DLD1 (cell line): ENCODE data around the gene PGAP3.
"Not testable (repeated sequence)": the region's sequence is repeated elsewhere in the genome, so short reads cannot be mapped to it uniquely, and the experiment has no call there.

ENCODE experiments used
- in situ Hi-C: cut with HindIII; loops from 2 replicates; pipeline ENCODE4 v1.10.0; 2017; ENCODE audit warnings: low sequenced_read_pairs

The PGAP3 gene

DNA sequence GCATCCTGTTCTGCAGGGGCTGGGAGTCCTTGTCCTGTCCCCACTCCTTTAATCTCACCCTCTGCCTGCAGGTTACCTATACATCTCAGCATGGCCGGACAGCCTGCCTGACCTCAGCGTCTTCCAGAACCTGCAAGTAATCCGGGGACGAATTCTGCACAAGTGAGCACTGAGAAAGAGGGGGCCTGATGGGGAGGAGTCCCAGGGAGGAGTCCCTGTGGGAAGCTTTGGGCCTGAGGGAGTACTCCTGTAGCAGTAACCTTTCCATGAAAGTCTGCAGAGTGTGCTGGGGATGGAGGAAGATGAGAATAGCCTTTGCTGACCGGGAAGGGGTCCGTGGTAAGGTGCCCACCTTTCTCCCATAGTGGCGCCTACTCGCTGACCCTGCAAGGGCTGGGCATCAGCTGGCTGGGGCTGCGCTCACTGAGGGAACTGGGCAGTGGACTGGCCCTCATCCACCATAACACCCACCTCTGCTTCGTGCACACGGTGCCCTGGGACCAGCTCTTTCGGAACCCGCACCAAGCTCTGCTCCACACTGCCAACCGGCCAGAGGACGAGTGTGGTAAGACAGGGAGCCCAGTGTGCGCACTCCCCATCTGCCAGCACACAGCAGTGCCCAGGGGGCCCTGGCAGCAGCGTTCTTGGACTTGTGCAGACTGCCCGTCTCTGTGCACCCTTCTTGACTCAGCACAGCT is 27.7 kb upstream of the PGAP3 start:
- in situ Hi-C loops: no loop called here

DNA sequence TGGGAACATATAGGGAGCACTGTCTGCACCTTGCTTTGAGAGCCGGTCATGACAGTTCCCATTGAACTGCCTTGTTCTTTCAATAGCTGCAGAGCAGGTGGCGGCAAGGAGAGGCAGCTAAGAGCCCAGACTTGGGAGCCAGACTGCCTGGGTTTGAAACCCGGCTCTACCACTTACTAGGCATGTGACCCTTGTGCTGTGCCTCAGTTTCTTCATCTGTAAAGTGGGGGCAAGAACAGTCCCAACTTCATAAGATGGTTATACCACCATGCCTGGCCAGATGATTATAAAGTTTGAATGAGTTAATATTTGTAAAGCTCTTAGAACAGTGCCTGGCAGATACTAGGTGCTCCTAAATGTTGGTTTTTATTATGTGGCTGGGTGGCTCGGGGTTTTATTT is 26.4 kb upstream of the PGAP3 start:
- in situ Hi-C loops: no loop called here

DNA sequence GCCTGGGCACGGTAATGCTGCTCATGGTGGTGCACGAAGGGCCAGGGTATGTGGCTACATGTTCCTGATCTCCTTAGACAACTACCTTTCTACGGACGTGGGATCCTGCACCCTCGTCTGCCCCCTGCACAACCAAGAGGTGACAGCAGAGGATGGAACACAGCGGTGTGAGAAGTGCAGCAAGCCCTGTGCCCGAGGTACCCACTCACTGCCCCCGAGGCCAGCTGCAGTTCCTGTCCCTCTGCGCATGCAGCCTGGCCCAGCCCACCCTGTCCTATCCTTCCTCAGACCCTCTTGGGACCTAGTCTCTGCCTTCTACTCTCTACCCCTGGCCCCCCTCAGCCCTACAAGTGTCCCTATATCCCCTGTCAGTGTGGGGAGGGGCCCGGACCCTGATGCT is 24.0 kb upstream of the PGAP3 start:
- in situ Hi-C loops: no loop called here

GRCh38 chr17:39711071-39711470 is 23.2 kb upstream of the PGAP3 start:
- in situ Hi-C loops: not testable (repeated sequence)

DNA sequence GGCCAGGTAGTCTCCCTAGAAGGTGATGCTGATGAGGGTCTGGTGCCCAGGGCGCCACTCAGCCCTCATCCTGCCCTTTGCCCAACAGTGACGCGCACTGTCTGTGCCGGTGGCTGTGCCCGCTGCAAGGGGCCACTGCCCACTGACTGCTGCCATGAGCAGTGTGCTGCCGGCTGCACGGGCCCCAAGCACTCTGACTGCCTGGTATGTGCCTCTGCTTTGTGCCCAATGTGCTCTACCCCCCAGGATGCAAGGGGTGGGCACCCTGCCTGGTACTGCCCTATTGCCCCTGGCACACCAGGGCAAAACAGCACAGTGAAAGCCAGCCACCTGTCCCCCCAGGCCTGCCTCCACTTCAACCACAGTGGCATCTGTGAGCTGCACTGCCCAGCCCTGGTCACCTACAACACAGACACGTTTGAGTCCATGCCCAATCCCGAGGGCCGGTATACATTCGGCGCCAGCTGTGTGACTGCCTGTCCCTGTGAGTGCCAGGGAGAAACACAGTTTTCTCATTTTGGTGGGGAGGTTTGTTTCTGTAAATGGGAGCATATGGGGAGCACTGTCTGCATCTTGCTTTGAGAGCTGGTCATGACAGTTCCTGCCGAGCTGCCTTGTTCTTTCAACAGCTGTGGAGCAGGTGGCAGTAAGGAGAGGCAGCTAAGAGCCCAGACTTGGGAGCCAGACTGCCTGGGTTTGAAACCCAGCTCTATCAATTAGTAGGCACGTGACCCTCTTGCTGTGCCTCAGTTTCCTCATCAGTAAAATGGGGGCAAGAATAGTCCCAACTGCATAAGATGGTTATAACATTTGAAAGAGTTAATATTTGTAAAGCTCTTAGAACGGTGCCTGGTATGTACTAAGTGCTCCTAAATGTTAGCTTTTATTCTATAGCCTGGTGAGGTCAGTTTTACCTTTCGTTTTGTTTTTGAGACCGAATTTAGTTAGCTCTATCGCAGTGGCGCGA is 22.4 kb upstream of the PGAP3 start:
- in situ Hi-C loops: no loop called here

GRCh38 chr17:39709319-39709997 is 21.6 kb upstream of the PGAP3 start:
- in situ Hi-C loops: no loop called here

DNA sequence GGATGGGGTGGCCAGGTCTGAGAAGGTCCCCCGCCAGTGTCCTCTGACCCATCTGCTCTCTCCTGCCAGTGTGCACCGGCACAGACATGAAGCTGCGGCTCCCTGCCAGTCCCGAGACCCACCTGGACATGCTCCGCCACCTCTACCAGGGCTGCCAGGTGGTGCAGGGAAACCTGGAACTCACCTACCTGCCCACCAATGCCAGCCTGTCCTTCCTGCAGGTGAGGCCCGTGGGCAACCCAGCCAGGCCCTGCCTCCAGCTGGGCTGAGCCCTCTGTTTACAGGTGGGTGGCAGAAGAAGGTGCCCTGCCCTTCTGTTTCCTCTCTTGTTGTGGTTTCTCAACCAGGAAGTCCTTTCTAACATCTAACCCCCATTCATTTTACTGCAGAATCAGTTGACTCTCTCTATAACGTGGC is 19.1 kb upstream of the PGAP3 start:
- in situ Hi-C loops: no loop called here

DNA sequence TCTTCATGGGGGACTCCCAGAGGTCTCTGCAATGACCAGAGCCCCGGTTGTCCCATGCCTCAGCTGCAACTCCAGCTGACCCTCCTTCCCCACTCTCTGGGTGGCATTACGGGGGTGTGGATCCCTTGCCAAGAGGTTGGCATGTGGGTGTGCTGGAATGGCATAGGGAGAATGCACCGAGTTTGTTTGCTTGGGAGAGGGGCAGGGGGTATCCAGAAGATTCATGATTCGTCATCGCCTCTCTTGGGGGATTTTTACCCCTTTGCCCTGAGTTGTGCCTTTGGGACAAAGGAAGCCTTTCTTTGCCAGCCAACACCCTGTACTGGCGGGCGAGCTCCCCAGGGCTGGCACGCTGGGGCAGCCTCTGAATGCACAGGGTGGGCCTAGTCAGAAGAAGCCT is 18.5 kb upstream of the PGAP3 start:
- in situ Hi-C loops: no loop called here

GRCh38 chr17:39705786-39706348 is 18.0 kb upstream of the PGAP3 start:
- in situ Hi-C loops: no loop called here

DNA sequence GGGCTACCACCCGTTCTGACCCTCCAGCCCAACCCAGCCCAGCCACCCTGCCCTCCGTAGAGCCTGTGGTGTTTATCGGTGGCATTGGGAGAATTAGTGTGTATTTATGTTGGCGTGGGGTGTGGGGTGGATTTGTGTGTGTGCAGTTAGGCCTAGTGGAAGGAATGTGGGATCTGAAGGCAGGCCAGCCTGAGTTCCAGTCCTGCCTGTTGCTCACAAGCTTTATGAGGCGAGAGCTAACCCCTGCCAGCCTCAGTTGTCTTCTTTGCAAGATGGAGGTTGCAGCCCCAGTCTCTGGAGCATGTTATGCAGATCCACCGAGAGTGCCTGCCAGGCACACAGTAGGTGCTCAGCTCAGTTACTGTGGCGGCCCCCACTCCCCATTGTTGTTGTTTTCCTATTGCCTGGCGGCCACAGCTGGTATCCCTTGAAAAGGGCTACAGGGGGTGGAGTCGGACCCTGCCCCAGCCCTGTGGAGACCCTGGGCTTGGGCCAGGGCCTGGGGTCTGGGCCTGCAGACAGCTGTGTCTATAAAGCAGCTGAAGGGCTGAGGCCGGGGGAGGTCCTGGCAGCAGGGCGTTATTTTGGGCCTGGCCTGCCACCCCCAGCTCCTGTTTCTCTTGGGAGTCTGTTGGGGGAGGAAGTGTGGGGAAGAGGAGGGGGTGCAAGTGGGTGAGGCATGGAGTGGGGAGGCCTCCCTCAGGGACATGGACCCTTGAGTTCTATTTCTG is 17.1 kb upstream of the PGAP3 start:
- in situ Hi-C loops: no loop called here

DNA sequence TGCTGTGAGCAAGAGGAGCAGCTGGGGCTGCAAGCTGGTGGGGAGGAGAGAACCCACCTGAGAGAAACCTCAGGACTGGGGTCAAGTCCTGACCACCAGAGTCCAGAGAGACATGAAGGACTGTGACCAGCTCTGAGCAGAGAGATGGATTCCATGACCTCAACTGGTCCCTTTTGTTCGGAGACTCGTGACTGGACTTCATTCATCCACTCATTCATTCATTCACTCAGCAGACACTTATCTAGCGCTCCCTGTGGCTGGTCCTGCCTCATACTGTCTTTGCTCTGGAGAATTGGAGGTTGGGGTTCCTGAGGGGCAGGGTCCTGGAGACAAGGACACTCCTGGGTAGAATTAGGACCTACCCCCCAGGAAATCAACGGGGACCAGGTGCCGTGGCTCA is 16.1 kb upstream of the PGAP3 start:
- in situ Hi-C loops: no loop called here

DNA sequence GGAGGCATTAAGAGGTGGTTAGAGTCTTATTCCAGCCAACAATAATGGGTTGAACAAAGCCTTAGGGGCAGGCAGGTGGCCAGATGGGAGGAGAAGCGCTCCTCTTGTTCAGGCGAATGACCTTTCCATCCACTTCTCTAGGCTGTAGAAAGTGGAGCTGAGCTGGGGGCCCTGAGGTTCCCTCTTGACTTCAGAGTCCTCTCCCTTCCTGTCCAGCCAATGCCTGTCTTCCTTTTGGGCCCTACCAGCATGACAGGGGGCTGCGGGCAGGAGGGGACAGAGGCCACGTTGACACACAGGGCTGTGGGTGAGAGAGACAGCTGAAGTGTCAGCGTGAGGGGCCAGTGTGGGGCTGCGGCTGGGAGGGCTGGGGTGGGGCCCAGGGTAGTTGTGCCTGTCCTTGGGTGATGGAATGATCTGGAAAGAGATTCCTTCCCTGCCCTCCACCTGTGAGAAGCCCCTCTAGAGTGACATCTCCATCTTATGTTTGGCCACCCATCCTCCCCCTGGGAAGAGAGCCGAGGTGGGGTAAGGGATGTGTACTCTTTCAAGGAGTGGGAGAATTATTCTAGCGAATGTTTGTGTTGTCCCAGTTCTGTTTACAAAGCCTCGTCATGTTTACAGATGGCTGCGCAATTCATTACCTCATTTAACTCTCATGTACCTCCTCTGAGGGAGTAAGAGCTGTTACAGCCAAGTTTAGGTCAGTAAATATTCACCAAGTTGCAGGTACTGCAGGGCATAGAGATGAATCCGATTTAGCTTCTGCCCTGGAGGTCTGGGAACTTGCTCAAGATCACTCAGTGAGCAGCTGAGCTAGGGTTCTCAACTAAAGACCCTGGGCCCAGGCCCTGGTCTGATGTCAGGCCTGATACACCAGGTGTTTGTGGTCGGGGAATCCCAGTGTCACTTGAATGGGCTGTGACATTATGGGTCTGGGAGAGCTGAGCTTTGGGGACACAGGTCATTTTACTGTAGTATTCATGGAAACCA is 15.3 kb upstream of the PGAP3 start:
- in situ Hi-C loops: no loop called here

DNA sequence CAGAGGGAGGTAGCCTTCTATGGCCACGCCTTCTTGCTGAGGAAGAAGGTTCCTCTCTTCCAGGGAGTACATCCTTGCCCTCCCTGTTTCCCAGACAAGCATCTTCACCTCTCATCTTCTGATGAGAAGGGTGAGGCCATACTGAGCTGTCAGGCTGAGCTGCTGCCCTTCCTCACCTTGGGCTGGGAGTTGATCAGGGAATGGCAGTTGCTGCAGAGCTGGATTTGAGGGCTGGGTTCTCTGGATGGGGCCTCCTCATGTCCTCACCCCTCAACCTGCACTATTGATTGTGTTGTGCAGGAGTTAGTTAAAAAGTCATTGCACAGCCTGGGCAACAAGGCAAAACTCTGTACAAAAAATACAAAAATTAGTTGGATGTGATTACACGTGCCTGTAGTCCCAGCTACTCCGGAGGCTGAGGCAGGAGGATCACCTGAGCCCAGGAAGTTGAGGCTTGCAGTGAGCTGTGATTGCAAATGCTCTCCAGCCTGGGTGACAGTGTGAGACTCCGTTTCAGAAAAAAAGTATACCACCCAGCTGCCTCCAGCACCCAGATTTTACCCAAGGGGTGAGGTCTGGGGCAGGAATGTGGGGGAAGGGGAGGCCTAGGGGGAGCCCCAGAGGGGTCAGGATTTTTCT is 14.0 kb upstream of the PGAP3 start:
- in situ Hi-C loops: no loop called here

- in situ Hi-C loops: no loop called here
Observed at GRCh38 chr17:39701012-39701783, 13.3 kb upstream of the PGAP3 start.

DNA sequence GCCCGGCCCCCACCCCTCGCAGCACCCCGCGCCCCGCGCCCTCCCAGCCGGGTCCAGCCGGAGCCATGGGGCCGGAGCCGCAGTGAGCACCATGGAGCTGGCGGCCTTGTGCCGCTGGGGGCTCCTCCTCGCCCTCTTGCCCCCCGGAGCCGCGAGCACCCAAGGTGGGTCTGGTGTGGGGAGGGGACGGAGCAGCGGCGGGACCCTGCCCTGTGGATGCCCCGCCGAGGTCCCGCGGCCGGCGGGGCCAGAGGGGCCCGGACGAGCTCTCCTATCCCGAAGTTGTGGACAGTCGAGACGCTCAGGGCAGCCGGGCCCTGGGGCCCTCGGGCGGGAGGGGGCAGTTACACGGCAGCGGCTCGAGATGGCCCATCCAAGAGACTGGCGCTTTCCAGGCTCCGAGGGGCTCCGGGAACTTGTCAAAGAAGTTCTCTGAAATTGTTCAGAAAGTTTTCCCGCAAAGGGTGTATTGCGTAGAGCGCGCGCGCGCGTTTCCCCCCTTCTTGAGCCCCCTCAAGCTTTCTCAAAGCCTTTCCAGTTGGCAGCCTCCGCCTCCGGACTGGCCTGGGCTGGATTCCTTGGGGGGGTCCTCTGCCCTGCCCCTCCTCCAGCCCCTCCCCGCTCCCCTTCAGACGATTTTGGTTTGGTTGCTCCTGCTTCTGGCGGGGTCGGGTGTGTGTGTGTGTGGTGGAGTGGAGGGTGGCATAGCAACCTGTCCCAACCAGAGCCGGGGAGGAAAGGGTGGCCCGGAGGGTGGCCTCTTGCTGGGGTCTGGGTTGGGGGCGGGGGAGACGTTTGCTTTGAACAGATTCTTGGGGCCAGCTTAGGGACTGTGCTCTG is 12.5 kb upstream of the PGAP3 start:
- in situ Hi-C loops: no loop called here

DNA sequence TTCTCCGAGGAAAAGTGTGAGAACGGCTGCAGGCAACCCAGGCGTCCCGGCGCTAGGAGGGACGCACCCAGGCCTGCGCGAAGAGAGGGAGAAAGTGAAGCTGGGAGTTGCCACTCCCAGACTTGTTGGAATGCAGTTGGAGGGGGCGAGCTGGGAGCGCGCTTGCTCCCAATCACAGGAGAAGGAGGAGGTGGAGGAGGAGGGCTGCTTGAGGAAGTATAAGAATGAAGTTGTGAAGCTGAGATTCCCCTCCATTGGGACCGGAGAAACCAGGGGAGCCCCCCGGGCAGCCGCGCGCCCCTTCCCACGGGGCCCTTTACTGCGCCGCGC is 11.9 kb upstream of the PGAP3 start, which contains the start of gene ERBB2:
Gene ERBB2 (plus strand): TSS at position 247 of the 330 bp plus-strand sequence. CDS start 175 bp downstream, outside the sequence.
- in situ Hi-C loops: no loop called here

- in situ Hi-C loops: not testable (repeated sequence)
Observed at GRCh38 chr17:39699157-39699817, 11.4 kb upstream of the PGAP3 start.
